Common myeloid progenitor, CD34-positive (primary cell): ENCODE data around the gene TTLL3.

Experiments
- CTCF ChIA-PET: fragments of 350-600 bp; sonication (Branson Sonifier 250); formaldehyde crosslinking; loops from one replicate; lab custom pipeline; 2021; ENCODE audit warnings: antibody characterized with exemption; lab: Charles Lee
- POLR2A ChIA-PET: fragments of 350-600 bp; sonication (Branson Sonifier 250); formaldehyde crosslinking; loops from one replicate; lab custom pipeline; 2021; ENCODE audit warnings: antibody characterized with exemption; lab: Charles Lee
- DNase-seq, 3 donors: peaks; one replicate each; pipeline versions ENCODE4 v3.0.0 to v3.0.0-alpha.2; 2013
- H3K27ac ChIP-seq, 2 experiments: 1 replicate in 1 of 2; 2 replicates in 1 of 2; pipeline ENCODE4 v1.7.0; 2013; ENCODE audit warnings: inconsistent platforms in 2 of 2, low read length in 2 of 2, mild to moderate bottlenecking in 2 of 2, low read depth in 1 of 2, moderate library complexity in 1 of 2; ENCODE audit not compliant: severe bottlenecking in 2 of 2, insufficient read depth in 1 of 2, poor library complexity in 1 of 2
- H3K27me3 ChIP-seq, 5 experiments: replicated peaks in 2 of 5; 1 replicate in 3 of 5; 2 replicates in 2 of 5; pipeline versions ENCODE4 v1.6.1 to v1.7.0; 2013; ENCODE audit warnings: low read length in 4 of 5, mild to moderate bottlenecking in 2 of 5, moderate library complexity in 2 of 5, inconsistent platforms in 1 of 5; ENCODE audit not compliant: insufficient read depth in 5 of 5, control insufficient read depth in 4 of 5
- H3K36me3 ChIP-seq, 4 experiments: 1 replicate in 2 of 4; 2 replicates in 2 of 4; pipeline versions ENCODE4 v1.6.1 to v1.7.0; 2013; ENCODE audit warnings: low read length in 3 of 4, control low read depth in 1 of 4, mild to moderate bottlenecking in 1 of 4; ENCODE audit not compliant: control insufficient read depth in 4 of 4, insufficient read depth in 4 of 4
- H3K4me1 ChIP-seq, 4 experiments: 1 replicate in 3 of 4; 2 replicates in 1 of 4; pipeline versions ENCODE4 v1.6.1 to v1.7.1; 2013; ENCODE audit warnings: low read length in 3 of 4, mild to moderate bottlenecking in 3 of 4, control low read depth in 1 of 4, inconsistent platforms in 1 of 4, moderate library complexity in 1 of 4; ENCODE audit not compliant: control insufficient read depth in 4 of 4, insufficient read depth in 4 of 4; ENCODE audit errors: control extremely low read depth in 1 of 4
- H3K4me3 ChIP-seq, 7 experiments: 1 replicate in 4 of 7; 2 replicates in 3 of 7; pipeline versions ENCODE4 v1.5.1 to v1.7.0; 2013; ENCODE audit warnings: mild to moderate bottlenecking in 7 of 7, low read length in 6 of 7, moderate library complexity in 6 of 7, inconsistent platforms in 2 of 7, low read depth in 2 of 7, control low read depth in 1 of 7; ENCODE audit not compliant: insufficient read depth in 4 of 7, control insufficient read depth in 1 of 7; ENCODE audit errors: extremely low read depth in 1 of 7
- H3K9me3 ChIP-seq, 5 experiments: 1 replicate in 4 of 5; 2 replicates in 1 of 5; pipeline versions ENCODE4 v1.6.1 to v1.7.1; 2013; ENCODE audit warnings: low read length in 4 of 5, mild to moderate bottlenecking in 2 of 5, inconsistent platforms in 1 of 5, low read depth in 1 of 5, moderate library complexity in 1 of 5; ENCODE audit not compliant: control insufficient read depth in 4 of 5, insufficient read depth in 2 of 5; ENCODE audit errors: control extremely low read depth in 1 of 5
- WGBS: methylation state at CpG from one replicate; pipeline ENCODE4 v1.1.5; 2013; ENCODE audit not compliant: insufficient coverage; 5-methylcytosine and 5-hydroxymethylcytosine counted together

TTLL3 gene

DNA sequence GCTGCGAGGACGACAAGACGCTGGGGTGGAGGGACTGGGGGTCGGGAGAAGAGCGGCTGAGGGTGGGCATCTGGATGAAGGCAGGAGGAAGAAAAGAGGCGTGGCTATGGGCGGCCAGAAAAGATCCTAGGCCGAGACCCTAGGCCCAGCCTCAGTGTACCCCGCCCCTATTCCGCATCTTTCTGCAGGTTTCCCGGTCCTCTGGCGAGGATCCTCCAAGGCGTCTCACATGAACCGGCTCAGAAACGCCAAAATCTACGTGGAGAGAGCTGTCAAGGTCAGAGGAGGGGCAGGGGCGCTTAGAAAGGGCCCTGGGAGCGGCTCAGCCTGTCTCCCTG is 340 bp downstream of the TTLL3 start:
- H3K9me3 ChIP-seq = no peaks in the 10 kb centered on the region
- H3K4me3 ChIP-seq = peak overlapping the region; percentile 11 to 84 (median 70)
- H3K27ac ChIP-seq = peak overlapping the region in 1 of 2 experiments; percentile 79
- POLR2A ChIA-PET = interaction anchor here (0.5 to 1.0 kb wide), 2 partner anchors 10 to 212 kb away, joined by 3 read pairs; no protein-coding TSS in a partner anchor
- peaks cover 7 to 26% (median 15%) of the 10 kb centered on the region in 4 experiments for H3K36me3 ChIP-seq
- H3K4me1 ChIP-seq = peaks cover 3 to 26% (median 19%) of the 10 kb centered on the region in 4 experiments
- no peaks in the 10 kb centered on the region for H3K27me3 ChIP-seq
- 2% methylated on average over 12 of the region's 18 CpGs for WGBS
- DNase-seq = no peak
- CTCF ChIA-PET = interaction anchor here (1.4 kb wide), 1 partner anchor 11 kb away, joined by 8 read pairs; no protein-coding TSS in a partner anchor

DNA sequence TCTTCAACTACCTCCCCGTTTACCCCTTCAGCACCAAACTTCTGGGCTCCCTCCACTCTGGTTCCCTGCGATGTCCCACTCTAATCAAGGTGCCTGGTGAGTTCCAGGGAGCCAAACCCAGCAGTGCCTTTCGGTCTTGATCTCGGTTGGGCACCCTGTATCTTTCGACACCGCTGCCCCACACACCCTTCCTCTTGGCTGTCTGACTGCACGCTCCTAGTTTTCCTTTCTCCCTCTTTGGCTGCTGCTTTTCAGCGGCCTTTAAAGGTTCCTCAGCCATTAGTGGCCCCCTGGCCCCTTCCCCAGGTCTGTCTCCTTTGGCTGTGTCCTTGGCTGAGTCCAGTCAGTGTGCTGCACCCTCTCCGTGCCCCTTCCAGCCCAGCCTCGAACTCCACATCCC is 784 bp downstream of the TTLL3 start:
- H3K36me3 ChIP-seq = peaks cover 5 to 22% (median 11%) of the 10 kb centered on the region in 4 experiments
- H3K27me3 ChIP-seq = no peaks in the 10 kb centered on the region
- CTCF ChIA-PET = no interaction called here
- H3K4me1 ChIP-seq = peaks cover 3 to 26% (median 19%) of the 10 kb centered on the region in 4 experiments
- 88% methylated on average over 9 of the region's 10 CpGs for WGBS
- no peak for DNase-seq
- POLR2A ChIA-PET = no interaction called here
- no peaks in the 10 kb centered on the region for H3K9me3 ChIP-seq
- peak overlapping the region in 3 of 7 experiments; percentile 74 to 84 (median 76) for H3K4me3 ChIP-seq
- H3K27ac ChIP-seq = no peak overlapping the region

DNA sequence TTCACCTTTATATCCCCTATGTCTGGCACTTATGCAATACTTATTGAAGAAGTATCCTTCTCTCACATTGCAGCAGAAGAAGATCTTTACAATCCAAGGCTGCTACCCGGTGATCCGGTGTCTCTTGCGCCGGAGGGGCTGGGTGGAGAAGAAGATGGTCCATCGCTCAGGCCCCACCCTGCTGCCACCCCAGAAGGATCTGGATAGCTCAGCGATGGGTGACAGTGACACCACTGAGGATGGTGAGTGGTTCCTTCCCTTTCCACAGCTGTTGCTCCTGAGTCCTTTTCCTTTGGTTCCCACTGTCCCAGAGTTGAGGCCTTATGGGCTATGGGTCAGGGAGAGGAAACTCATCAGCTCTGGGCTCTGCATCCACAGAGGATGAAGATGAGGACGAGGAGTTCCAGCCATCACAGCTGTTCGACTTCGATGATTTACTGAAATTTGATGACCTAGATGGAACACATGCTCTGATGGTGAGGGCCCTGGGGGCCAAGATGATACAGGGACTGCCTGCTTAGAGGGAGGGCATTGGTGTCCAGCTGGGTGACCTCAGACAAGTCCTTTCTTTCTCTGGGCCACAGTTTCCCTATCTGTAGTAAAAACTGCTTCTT is 2.9 kb downstream of the TTLL3 start:
- H3K27me3 ChIP-seq = no peaks in the 10 kb centered on the region
- DNase-seq = no peak
- H3K27ac ChIP-seq = no peak overlapping the region
- CTCF ChIA-PET = interaction anchor here (0.5 to 2.2 kb wide), 7 partner anchors 8 to 85 kb away, joined by 3 to 6 read pairs (median 3); no protein-coding TSS in a partner anchor
- H3K4me1 ChIP-seq = peaks cover 3 to 25% (median 19%) of the 10 kb centered on the region in 4 experiments
- POLR2A ChIA-PET = no interaction called here
- WGBS = 100% methylated on average over 9 of the region's 9 CpGs
- no peaks in the 10 kb centered on the region for H3K9me3 ChIP-seq
- peaks cover 2 to 7% (median 3%) of the 10 kb centered on the region in 4 experiments for H3K36me3 ChIP-seq
- H3K4me3 ChIP-seq = no peak overlapping the region

- no peaks in the 10 kb centered on the region for H3K27me3 ChIP-seq
- no peaks in the 10 kb centered on the region for H3K4me1 ChIP-seq
- ChIA-PET POLR2A (no interaction called here), CTCF (interaction anchor here (1.5 to 1.6 kb wide), 2 partner anchors 8 to 10 kb away, joined by 4 to 8 read pairs; no protein-coding TSS in a partner anchor)
- H3K27ac ChIP-seq = no peak overlapping the region
- no peak overlapping the region for H3K4me3 ChIP-seq
- 100% methylated on average over 2 of the region's 9 CpGs for WGBS
- peaks cover 3 to 13% (median 4%) of the 10 kb centered on the region in 4 experiments for H3K36me3 ChIP-seq
- no peaks in the 10 kb centered on the region for H3K9me3 ChIP-seq
- DNase-seq = no peak
Observed at GRCh38 chr3:9815986-9816385, 5.9 kb downstream of the TTLL3 start.

DNA sequence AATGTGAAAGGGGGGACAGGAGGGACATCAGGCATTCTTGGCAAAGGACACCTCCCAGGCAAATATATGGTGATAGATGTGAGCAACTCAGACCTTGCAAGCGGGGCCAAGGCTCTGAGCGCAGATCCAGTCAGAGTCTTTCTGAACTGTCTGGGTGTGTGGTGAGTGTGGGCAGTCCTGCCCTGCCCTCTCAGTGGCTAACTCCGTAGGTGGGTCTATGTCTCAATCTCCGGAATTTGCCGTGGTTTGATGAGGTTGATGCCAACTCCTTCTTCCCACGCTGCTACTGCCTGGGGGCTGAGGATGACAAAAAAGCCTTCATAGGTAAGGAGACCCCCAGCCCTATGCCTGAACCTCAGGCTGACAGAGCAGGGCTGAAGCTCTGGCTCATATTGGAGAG is 7.4 kb downstream of the TTLL3 start:
- ChIA-PET CTCF (interaction anchor here (1.6 kb wide), 1 partner anchor 10 kb away, joined by 8 read pairs; no protein-coding TSS in a partner anchor), POLR2A (no interaction called here)
- DNase-seq = no peak
- peaks cover 0 to 13% (median 4%) of the 10 kb centered on the region in 4 experiments for H3K36me3 ChIP-seq
- 96% methylated on average over 6 of the region's 6 CpGs for WGBS
- no peak overlapping the region for H3K27ac ChIP-seq
- no peak overlapping the region for H3K4me3 ChIP-seq
- no peaks in the 10 kb centered on the region for H3K27me3 ChIP-seq
- no peaks in the 10 kb centered on the region for H3K9me3 ChIP-seq
- no peaks in the 10 kb centered on the region for H3K4me1 ChIP-seq

DNA sequence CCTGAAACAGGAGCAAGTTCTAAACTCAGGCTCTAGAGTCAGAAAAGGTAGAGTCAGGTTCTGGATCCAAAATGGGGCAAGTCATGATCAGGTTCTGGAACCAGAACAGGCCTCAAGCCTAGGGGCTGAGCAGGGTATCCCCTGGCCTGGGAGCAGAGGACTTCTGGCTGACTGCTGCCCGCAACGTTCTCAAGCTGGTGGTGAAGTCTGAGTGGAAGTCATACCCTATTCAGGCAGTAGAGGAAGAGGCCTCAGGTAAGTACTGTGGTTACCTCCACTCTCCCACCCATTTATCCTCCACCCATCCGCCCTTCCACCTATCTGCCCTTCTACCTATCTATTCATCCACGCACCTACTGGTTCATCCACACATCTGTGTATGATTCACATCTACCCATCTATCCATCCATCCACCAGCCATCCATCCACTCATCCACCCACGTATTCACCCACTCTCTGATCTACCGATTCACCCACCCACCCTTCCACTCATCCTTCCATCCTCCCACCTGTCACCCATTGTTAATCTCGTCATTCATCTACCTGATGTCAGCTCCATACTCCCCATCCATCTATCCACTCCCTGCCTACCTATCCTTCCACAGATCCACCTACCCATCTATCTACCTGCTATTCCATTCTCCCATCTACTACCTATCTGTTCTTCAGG is 8.7 kb downstream of the TTLL3 start:
- no peak for DNase-seq
- Histone ChIP-seq H3K4me1 (no peaks in the 10 kb centered on the region), H3K4me3 (no peak overlapping the region), H3K36me3 (peaks cover 0 to 6% (median 2%) of the 10 kb centered on the region in 4 experiments), H3K27ac (no peak overlapping the region), H3K27me3 (no peaks in the 10 kb centered on the region), H3K9me3 (no peaks in the 10 kb centered on the region)
- ChIA-PET CTCF (interaction anchor here (1.1 to 1.4 kb wide), 2 partner anchors 9 to 14 kb away, joined by 3 to 4 read pairs; no protein-coding TSS in a partner anchor), POLR2A (no interaction called here)
- 100% methylated on average over 4 of the region's 7 CpGs for WGBS

GRCh38 chr3:9820543-9820942 is 10.5 kb downstream of the TTLL3 start:
- Histone ChIP-seq H3K9me3 (no peaks in the 10 kb centered on the region), H3K27me3 (no peaks in the 10 kb centered on the region), H3K4me3 (no peak overlapping the region), H3K36me3 (peaks cover 0 to 6% (median 2%) of the 10 kb centered on the region in 4 experiments), H3K4me1 (no peaks in the 10 kb centered on the region), H3K27ac (no peak overlapping the region)
- ChIA-PET POLR2A (interaction anchor here (0.6 kb wide), 1 partner anchor 11 kb away, joined by 3 read pairs; the partner anchor contains the start of gene TTLL3), CTCF (interaction anchor here (0.5 to 1.7 kb wide), 4 partner anchors 11 to 130 kb away, joined by 3 to 4 read pairs (median 4); no protein-coding TSS in a partner anchor)
- no peak for DNase-seq
- 93% methylated on average over 12 of the region's 12 CpGs for WGBS
